Smooth muscle cell (in vitro differentiated cells): ENCODE results near the gene SPAG6. TPM values are rescaled to one million over a fixed set of nuclear protein-coding genes. Genes with fewer than 3 reads are reported as not detected.
A peak's percentile ranks its signal among the peaks of the same experiment; 100 is the strongest.

ENCODE experiments used
- DNase-seq: peaks from one replicate; lab custom pipeline; 2025; ENCODE audit not compliant: unreplicated experiment; lab: John Stamatoyannopoulos, UW
- H2AFZ ChIP-seq: fragments of 200-600 bp; sonication (generic); 2 replicates; pipeline ENCODE4 v1.6.0; 2016; ENCODE audit warnings: antibody characterized with exemption, low read depth, mild to moderate bottlenecking
- H3F3A ChIP-seq: fragments of 200-600 bp; sonication (generic); 2 replicates; pipeline ENCODE4 v1.6.0; 2017; ENCODE audit warnings: antibody characterized with exemption, low read depth
- H3K27ac ChIP-seq: fragments of 200-600 bp; sonication (generic); 2 replicates; pipeline ENCODE4 v1.5.1; 2016; ENCODE audit warnings: low read depth, mild to moderate bottlenecking
- H3K27me3 ChIP-seq: fragments of 200-600 bp; sonication (generic); 2 replicates; pipeline ENCODE4 v1.6.1; 2016; ENCODE audit warnings: low read depth, mild to moderate bottlenecking
- H3K36me3 ChIP-seq: fragments of 200-600 bp; sonication (generic); 2 replicates; pipeline ENCODE4 v1.5.1; 2016; ENCODE audit warnings: low read depth
- H3K4me1 ChIP-seq: fragments of 200-600 bp; sonication (generic); 2 replicates; pipeline ENCODE4 v1.5.1; 2016; ENCODE audit warnings: low read depth
- H3K4me2 ChIP-seq: fragments of 200-600 bp; sonication (generic); 2 replicates; pipeline ENCODE4 v1.6.0; 2016; ENCODE audit warnings: mild to moderate bottlenecking
- H3K4me3 ChIP-seq: fragments of 200-600 bp; sonication (generic); 2 replicates; pipeline ENCODE4 v1.5.1; 2016; ENCODE audit warnings: mild to moderate bottlenecking
- H3K79me2 ChIP-seq: fragments of 200-600 bp; sonication (generic); 2 replicates; pipeline ENCODE4 v1.6.0; 2016; ENCODE audit warnings: low read depth, mild to moderate bottlenecking
- H3K9ac ChIP-seq: fragments of 200-600 bp; sonication (generic); 2 replicates; pipeline ENCODE4 v1.6.0; 2016; ENCODE audit warnings: low read depth
- H3K9me3 ChIP-seq: fragments of 200-600 bp; sonication (generic); replicated peaks from 2 replicates; pipeline ENCODE4 v1.5.1; 2016; ENCODE audit warnings: low read depth
- H4K20me1 ChIP-seq: fragments of 200-600 bp; sonication (generic); 2 replicates; pipeline ENCODE4 v1.6.0; 2016; ENCODE audit warnings: low read depth
- WGBS: methylation state at CpG from one replicate; pipeline ENCODE4 v1.1.7; 2016; ENCODE audit warnings: low lambda C conversion rate; 5-methylcytosine and 5-hydroxymethylcytosine counted together
- polyA plus RNA-seq: library from polyadenylated mRNA; unstranded; fragments of >200 nt; fragmentation: Nextera tagmentation; extraction: Ambion mirVana; gene quantifications from 2 replicates; pipeline ENCODE4 v1.2.1, GENCODE V29; 2016
- total RNA-seq: library from RNA; depleted of rRNA; stranded (reverse); fragments of >200 nt; gene quantifications from 2 replicates; pipeline ENCODE4 v1.2.3, GENCODE V29; 2014
- TF ChIP-seq, protein P1 (sequence below): fragments of 200-600 bp; sonication (generic); IDR thresholded peaks from 2 replicates; pipeline ENCODE4 v1.5.1; 2017; ENCODE audit warnings: borderline replicate concordance, mild to moderate bottlenecking, antibody characterized with exemption; ENCODE audit not compliant: insufficient read depth, poor library complexity, severe bottlenecking

Gene SPAG6
- total and polyA plus RNA-seq, 2 experiments from 2014 or later: 0.61 TPM; not detected in 1

DNA sequence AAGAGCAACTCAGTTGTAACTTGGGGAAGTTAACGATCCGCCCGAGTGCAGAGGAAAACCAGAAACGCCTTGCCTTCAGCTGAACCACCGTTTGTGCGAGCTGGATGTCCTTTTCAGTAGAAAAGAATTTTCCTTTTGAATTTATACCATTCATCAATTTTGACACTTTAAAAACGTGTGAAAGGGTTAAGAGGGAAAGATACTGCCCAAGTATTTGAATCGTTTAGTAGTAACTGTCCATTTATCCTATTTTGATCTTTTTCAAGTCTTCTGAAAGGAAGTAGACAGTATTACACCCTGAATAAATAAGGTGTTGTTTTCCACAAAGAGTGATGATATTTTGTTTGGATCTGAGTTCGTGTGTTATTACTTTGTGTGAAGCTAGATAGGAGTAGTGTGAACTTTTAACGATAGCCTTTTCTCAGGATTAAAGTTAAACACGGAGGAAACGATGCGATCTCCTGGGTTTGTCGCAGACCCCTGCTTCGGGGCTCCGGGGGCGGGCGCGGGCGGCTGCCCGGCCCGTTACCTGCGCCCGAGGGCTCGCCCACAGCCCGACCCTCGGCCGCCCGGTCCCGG, 25.2 kb upstream of the SPAG6 start:
- no peak for DNase-seq
- no peak overlapping the region for H2AFZ ChIP-seq
- TF ChIP-seq, protein P1, sequence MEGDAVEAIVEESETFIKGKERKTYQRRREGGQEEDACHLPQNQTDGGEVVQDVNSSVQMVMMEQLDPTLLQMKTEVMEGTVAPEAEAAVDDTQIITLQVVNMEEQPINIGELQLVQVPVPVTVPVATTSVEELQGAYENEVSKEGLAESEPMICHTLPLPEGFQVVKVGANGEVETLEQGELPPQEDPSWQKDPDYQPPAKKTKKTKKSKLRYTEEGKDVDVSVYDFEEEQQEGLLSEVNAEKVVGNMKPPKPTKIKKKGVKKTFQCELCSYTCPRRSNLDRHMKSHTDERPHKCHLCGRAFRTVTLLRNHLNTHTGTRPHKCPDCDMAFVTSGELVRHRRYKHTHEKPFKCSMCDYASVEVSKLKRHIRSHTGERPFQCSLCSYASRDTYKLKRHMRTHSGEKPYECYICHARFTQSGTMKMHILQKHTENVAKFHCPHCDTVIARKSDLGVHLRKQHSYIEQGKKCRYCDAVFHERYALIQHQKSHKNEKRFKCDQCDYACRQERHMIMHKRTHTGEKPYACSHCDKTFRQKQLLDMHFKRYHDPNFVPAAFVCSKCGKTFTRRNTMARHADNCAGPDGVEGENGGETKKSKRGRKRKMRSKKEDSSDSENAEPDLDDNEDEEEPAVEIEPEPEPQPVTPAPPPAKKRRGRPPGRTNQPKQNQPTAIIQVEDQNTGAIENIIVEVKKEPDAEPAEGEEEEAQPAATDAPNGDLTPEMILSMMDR: no peak
- peak overlapping the region; percentile 49 for H3K4me3 ChIP-seq
- peaks cover 57% of the 10 kb centered on the region for H3K27me3 ChIP-seq
- no peaks in the 10 kb centered on the region for H3K36me3 ChIP-seq
- peak overlapping the region; percentile 86 for H3K4me2 ChIP-seq
- H3F3A ChIP-seq: peaks cover 6% of the 10 kb centered on the region
- no peak overlapping the region for H3K27ac ChIP-seq
- no peak overlapping the region for H3K9ac ChIP-seq
- H4K20me1 ChIP-seq: peaks cover 56% of the 10 kb centered on the region
- H3K79me2 ChIP-seq: peaks cover 18% of the 10 kb centered on the region
- WGBS: 4% methylated on average over 26 of the region's 30 CpGs
- H3K4me1 ChIP-seq: peaks cover 47% of the 10 kb centered on the region
- H3K9me3 ChIP-seq: no peaks in the 10 kb centered on the region

DNA sequence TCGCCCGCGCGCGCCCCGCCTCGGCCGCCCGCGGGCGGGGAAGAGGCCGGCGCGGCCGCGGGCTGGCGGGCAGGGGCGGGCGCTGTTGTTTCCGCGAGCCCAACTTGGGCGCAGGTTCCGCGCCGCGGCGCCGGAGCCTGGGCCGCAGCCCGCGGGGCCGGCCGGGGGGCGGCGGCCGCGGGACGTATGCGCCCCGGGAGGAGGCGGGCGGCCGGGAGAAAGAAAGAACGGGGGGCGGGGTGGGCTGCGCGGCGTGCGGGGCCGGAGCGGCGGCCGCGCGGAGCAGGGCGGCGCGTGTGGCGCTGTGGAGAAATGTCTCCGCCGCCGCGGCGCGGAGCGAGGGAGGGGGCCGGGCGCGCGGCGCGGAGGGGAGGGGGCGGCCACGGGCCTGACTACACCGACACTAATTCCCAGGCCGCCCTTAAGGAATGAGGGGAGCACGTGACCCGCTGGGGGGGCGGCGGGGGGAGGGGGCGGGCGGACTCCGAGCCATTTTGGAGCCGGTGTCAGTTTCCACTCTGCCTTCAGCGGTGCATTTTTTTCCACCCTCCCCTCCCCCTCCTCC, 24.6 kb upstream of the SPAG6 start, which contains the start of gene BMI1:
Gene BMI1, plus strand, starts transcription at position 509 of the 565 bp plus-strand sequence. CDS start 5,351 bp downstream, outside the sequence.
- TF ChIP-seq, protein P1: no peak
- Histone ChIP-seq H3F3A (peaks cover 6% of the 10 kb centered on the region), H3K27ac (no peak within 1 kb of the TSS), H3K4me1 (peaks cover 43% of the 10 kb centered on the region), H3K79me2 (peaks cover 18% of the 10 kb centered on the region), H4K20me1 (peaks cover 59% of the 10 kb centered on the region), H3K4me2 (peak within 1 kb of the TSS; percentile 95), H2AFZ (peak within 1 kb of the TSS; percentile 95), H3K9me3 (no peaks in the 10 kb centered on the region), H3K4me3 (peak within 1 kb of the TSS; percentile 92), H3K36me3 (no peaks in the 10 kb centered on the region), H3K27me3 (peaks cover 57% of the 10 kb centered on the region), H3K9ac (peak within 1 kb of the TSS; percentile 73)
- peak; percentile 50 for DNase-seq
- 2% methylated on average over 32 of the region's 85 CpGs for WGBS

DNA sequence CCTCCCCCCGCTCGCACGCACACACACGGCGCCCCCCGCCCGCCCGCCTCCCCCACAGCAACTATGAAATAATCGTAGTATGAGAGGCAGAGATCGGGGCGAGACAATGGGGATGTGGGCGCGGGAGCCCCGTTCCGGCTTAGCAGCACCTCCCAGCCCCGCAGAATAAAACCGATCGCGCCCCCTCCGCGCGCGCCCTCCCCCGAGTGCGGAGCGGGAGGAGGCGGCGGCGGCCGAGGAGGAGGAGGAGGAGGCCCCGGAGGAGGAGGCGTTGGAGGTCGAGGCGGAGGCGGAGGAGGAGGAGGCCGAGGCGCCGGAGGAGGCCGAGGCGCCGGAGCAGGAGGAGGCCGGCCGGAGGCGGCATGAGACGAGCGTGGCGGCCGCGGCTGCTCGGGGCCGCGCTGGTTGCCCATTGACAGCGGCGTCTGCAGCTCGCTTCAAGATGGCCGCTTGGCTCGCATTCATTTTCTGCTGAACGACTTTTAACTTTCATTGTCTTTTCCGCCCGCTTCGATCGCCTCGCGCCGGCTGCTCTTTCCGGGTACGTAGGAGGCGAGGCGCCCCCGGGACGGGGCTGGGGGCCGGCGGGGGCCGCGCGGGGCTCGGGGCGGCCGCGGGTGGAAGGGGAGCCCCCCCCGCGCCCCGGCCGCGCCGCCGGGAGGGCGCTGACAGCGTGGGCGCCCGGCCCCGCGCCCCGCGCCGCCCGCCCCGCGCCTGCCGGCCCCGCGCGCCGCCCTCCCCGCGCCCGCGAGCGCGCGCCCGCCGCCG, 24.0 kb upstream of the SPAG6 start:
- TF ChIP-seq, protein P1: no peak
- peak overlapping the region; percentile 73 for H3K9ac ChIP-seq
- H3K79me2 ChIP-seq: peaks cover 18% of the 10 kb centered on the region
- H3K4me2 ChIP-seq: peak overlapping the region; percentile 95
- peak overlapping the region; percentile 92 for H3K4me3 ChIP-seq
- no peak overlapping the region for H3K27ac ChIP-seq
- no peak for DNase-seq
- H3K4me1 ChIP-seq: peaks cover 43% of the 10 kb centered on the region
- peak overlapping the region; percentile 95 for H2AFZ ChIP-seq
- 1% methylated on average over 23 of the region's 114 CpGs for WGBS
- H4K20me1 ChIP-seq: peaks cover 65% of the 10 kb centered on the region
- H3K27me3 ChIP-seq: peaks cover 57% of the 10 kb centered on the region
- no peaks in the 10 kb centered on the region for H3K9me3 ChIP-seq
- H3K36me3 ChIP-seq: no peaks in the 10 kb centered on the region
- H3F3A ChIP-seq: peaks cover 6% of the 10 kb centered on the region
